HG02852 (cell line): Measurements from ENCODE around the gene SLC2A2.

Experiments
- ATAC-seq: cut with Tn5 transposase; IDR thresholded peaks from one replicate; pipeline ENCODE4 v1.9.1; 2021; ENCODE audit warnings: mild to moderate bottlenecking, moderate library complexity; ENCODE audit not compliant: unreplicated experiment

The SLC2A2 gene

DNA sequence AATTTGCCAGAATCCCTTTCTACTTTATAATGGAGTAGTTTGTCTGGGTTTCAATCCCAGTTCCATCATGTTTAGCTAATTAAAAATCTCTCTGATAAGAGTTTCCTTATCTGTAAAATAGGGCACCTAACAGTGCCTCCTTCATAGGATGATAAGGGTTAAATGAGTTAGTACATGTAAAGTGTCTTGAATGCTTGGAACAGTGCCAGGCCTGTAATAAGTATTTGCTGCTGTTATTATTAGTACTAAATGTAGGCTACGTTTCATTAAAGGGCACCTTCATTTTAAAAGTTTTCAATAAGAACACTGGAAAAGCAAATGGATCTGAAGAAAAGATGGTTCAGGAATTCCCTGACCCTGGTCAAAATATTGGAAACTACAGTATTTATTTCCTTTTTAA lies 11.8 kb upstream of the SLC2A2 start:
- no peak for ATAC-seq

DNA sequence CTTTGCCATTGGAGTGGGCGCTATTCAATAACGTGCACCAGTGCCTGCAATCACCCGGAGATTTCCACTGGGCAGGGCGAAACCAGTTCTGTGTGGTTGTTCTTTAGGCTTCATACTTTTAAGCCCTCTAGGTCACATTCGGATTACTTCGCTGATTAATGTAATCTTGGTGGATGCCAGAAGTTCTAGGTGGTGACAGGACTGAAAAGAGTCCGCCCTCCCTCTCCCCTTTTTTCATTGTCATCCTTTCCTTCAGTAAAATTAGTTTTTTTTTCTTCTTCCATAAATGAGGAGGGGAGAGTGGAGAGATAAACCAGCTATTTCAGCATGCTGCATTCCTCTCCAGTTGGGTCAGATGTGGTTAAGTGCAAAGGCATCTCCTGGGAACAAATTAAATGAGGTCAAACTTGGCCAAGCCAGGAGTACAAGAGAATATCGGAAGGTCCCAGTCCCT lies 2.3 kb upstream of the SLC2A2 start:
- no peak for ATAC-seq

DNA sequence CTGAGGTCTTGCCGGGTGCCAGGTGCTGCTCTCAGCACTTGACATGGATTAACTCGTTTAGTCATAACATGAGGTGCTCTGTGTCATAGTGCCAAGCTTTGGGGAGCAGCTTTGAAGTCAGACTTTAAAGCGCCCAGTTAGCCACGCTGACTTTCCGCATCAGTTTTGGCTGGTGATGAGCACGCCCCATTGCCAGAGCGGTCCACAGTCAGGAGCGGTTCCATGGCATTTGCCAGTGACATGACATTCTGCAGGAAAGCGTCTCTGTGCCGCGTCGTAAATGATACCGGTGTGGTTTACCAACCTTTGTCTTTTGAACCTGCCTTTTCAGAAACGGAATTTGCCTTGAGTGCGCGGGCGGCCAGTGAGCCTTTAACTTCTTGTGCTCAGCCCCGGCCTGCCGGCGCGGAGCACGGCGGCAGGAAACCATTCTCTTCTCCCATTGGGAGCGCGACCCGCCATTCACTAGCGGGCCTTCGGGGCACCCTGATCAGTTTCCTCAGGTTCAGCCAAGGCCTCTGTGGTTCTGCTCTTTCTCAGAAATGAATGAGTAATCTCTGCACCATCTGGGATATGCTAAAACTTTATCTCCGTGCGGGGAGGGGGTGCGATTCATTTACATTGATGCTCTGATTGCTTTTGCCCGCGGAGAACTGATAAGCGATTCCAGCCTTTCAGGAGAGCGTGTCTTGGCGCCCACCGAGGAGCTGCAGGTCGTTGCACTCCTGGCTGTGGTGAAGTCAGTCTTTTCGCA lies 1.7 kb upstream of the SLC2A2 start:
- no peak for ATAC-seq

DNA sequence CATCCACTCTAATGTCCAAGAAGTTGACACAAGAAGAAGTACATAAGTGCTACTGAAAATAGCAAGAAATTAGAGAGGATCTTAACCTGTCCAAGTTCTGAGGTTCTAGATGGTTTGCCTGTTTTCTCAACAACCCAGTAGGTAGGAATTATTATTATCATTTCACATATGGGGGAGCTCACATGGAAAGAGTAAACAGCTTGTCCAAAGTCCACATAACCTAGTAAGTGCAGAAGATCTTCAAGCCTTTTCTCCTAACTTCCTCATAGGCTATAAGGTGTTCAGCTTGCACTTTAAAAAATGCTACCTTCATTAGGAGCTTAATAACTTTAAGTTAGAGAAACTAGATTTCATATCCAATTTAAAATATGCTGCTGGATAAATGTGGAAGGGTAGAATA lies 3.0 kb downstream of the SLC2A2 start:
- no peak for ATAC-seq

DNA sequence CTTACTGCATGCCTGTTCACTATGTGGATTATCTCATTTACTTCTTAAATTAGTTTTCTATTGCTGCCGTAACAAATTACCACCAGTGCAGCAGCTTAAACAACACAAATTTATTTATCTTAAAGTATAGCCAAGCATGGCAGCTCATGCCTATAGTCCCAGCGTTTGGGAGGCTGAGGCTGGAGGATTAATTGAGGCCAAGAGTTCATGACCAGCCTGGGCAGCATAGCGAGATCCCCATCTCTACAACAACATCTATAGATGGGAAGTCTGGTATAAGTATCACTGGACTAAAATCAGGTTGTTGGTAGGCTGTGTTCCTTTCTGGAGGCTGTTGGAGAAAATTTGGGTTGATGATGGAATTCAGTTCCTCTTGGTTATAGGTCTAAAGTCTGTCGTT lies 5.1 kb downstream of the SLC2A2 start:
- no peak for ATAC-seq

DNA sequence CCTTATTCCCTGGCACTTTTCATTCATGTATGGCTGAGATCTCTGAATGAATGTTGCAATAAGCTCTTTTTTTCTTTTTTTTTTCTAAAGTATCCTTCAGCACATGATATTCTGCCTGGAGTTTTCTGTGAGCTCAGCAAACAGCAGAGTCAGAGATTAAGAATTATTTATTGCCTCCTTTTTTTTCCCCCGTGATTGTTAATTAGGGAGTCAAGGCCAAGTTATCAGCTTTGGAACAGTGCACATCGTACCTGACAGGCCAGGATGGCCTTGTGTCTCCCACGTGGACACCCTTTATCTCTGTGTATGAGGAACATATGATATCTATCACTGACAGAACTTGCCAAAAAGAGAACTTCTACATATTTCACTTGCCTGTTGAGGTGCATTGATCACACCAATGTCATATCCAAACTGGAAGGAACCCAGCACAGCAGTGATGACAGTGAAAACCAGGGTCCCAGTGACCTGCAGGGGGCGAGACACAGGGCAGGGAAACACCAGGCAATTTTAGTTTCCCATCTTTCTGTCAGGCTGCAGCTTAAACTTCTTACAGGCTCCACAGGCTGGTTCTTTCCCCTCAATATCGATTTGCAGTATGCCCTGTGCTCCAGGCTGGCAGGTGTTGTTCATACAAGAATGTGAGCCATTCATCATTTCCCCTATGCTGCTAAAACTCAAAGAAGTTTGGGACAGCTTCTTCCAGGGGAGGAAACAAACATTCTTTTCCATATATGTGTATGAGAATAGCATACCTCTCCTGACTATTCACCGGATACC lies 8.2 kb downstream of the SLC2A2 start:
- ATAC-seq: no peak

DNA sequence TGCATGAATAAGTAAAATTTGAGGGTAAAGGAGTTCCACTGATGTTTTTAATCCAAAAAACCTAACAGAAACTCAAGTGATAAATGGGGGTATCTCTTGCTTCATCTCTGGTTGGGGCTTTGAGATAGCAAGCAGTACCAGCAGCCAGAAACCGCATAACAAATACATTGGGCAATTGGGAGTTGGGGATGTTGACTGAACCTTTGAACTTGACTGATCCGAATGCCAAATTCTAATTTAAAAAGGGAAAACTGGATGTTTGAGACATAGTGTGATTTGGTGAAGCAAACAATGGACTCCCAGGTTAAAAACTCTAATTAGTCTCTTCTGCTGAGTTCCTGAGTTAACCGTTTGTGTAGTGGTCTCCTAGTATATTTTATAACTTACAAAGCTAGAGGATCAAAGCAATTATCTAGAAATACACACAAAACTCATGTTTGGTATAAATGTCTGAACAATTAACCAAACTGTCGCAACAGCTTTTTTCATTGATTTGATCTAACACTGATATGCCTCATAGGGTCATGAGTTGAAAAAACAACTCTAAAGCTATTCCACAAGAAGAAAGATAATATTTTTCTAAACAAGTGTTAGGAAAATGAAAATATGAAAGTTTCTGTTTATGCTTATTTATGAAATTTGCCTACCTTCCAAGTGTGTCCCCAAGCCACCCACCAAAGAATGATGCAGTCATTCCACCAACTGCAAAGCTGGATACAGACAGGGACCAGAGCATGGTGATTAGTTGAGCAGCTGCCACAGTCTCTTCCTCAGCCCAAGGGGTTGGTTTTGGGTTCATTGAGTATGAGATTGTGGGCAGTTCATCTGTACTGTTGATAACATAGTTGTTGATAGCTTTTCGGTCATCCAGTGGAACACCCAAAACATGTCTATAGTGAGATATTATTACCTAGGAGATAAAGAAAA lies 12.4 kb downstream of the SLC2A2 start:
- no peak for ATAC-seq

DNA sequence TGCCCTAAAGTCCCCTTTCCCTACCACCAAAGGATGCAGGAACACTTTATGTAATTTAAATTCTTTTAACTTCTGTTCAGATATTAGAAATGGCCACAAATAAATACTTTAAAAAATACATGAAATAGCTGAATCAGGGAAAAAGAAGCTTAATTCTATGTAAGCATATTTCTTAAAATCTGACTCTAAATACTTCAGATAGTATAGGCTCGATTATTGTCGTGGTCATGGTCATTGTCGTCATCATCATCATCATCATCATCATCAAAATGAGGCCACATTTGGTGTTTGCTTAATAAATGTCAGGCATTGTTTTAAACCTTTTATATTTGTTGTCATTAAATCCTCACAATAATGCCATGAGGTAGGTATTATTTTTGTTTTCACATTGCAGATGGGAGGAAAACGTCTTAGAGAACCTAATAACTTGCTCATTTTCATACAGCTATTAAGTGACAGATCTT lies 14.6 kb downstream of the SLC2A2 start:
- no peak for ATAC-seq

DNA sequence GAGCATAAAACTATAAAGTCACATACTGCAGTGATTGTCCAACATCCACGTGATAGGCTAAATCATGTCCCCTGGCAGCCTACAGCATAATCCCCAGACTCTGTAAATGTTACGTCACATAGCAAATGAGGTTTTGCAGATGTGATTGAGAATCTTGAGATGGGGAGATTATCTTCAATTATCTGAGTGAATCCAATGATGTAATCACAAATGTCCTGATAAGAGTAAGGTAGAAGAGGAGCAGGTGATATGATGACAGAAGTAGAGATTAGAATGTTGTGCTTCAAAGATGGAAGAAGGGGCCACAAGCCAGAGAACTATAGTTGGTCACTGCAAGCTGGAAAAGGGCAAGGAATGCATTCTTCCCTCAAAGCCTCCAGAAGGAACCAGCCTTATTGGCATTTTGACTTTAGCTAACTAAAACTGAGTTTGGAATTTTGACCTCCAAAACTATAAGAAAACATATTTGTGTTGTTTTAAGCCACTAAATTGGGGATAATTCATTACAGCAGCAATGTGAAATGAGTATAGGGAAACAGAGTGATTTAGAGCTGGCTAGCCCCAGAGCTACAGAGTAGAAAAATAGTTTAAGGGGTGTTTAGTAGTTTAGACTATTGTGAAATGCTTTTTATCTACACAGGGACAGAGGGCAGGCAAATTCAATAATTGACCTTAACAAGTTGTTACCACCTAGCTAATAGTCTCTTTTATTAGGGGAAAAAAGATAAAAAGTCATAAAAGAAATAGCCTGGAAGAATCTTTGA lies 15.2 kb downstream of the SLC2A2 start:
- no peak for ATAC-seq

DNA sequence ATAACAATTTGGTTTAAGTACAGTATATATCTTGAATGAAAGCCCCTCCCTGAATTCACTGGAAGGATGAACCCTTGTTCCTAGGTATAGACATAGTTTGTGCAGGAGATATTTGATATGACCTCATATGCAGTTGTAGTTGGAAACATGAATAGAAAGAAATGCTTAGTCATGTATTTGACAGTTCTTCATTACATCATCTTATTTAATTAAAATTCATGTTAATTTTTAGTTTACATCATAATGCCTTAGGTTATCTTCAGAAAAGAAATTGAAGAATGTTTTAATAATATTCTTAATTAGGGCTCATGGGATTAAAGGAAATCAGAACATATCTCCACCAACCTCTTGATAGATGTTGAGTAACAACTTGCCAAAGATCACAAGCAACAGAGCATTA lies 19.2 kb downstream of the SLC2A2 start:
- no peak for ATAC-seq

DNA sequence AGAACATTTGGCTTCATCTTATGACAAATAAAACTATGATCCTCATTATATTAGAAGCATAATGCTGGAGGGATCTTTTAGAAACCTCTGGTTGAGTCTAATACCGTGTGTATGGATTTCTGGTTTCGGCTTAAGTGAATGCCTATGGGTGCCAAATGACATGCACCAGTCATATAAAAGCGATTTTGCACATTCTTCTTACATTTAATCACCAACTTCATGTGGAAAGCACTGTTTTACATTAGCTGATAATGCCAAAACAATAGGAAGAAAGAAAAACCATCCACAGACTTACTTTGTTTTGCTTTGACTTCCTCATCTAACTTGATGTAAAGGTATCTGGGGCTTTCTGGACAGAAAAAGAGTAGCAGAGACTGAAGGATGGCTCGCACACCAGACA lies 20.9 kb downstream of the SLC2A2 start:
- ATAC-seq: no peak

DNA sequence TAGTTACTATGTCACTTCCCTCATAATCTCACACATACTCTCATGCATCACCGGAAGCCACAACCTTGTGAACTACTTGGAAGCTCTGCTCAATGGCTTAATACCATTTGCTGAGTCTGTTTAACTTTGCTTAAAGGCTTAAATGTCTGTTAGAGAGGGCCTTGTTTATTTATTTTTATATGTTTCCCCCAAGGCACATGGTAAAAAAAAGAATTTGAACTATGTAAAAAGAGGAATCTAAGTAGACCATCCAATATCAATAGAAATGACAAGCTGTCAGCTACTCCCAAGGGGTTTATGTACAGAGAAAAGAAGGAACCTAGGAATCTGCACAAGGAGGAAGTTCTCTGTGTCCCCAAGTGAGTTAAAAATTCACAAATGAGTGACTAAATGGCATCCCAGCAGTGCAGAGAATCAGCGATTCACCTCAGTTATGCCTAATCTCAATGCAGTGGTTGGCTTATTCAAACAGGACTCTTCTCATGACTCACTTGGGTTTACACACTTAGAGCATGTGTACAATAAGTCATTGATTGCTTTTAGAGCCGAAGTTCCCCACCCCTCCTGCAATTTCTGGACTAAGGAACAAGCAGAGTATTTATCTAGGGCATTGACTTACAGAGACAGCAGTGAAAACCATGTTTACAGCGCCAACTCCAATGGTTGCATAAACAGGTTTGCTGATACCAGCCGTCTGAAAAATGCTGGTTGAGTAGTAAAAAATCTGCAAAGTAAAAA lies 24.4 kb downstream of the SLC2A2 start:
- no peak for ATAC-seq

DNA sequence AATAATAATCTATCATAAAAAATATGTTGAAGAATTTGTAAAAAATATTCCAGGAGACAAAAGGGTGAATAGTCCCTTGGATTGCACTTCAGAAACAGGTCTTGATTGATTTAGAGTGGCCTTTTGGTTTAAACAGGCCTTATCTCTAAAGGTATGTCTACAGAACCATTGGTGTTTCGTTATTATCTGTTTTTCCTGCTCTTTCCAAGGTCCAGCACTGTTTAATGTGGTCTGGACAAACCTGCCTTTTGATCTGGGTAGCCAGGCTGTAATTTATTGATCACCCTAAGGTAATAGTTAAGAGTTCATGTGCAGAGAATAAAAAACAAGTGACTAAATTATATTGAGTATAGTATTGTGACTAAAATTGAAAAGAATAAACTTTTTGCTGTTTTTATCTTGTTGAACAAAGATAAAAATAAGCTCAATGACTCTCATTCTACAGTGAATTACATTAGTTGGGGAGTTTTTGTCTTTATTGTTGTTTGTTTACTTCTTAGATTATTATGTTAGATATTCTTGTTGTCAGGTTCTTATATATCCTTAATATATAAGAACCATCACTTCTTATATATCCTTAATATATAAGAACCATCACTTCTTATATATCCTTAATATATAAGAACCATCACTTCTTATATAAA lies 25.1 kb downstream of the SLC2A2 start:
- ATAC-seq: no peak

DNA sequence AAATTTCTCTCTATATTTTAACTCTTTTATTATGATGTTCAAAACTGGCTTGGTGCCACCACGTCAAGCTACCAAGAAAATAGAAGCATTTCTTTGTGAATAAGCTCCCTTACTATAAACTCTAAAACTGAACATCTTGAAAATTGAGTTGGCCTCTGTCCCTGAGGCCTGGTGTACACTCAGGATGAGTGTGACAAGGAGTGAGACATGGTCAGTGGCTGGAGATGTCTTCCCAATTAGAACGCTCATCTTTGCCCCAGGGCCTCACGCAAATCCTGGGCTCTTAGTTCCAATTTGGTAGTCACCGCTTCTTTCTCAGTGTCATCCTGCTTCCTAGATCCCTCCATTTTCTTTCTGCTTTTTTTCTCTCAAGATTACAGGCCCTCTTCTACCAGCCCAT lies 26.2 kb downstream of the SLC2A2 start:
- no peak for ATAC-seq

DNA sequence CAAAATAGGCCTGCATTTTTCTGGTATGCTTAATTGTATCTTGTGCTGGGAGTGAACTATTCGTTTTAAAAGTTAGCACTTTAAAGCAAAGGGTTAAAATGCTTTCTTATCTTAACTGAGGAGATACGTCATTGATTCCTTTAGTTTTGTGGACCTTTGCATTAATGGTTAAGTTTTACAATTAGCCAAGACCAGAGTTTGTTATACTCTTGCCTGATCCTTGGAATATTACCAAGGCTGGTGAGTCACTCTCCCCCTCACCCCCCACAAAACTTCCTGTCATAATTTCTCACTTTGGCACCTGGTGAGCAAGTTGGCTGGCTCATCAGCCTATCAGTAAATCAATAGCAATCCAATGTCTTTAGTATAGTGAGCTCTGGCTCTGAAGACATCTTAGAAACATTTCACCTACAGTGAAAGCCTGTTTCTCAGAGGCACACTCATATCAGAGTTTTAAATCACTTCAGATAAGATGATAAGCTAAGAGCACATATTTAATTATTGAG lies 26.7 kb downstream of the SLC2A2 start:
- ATAC-seq: no peak

DNA sequence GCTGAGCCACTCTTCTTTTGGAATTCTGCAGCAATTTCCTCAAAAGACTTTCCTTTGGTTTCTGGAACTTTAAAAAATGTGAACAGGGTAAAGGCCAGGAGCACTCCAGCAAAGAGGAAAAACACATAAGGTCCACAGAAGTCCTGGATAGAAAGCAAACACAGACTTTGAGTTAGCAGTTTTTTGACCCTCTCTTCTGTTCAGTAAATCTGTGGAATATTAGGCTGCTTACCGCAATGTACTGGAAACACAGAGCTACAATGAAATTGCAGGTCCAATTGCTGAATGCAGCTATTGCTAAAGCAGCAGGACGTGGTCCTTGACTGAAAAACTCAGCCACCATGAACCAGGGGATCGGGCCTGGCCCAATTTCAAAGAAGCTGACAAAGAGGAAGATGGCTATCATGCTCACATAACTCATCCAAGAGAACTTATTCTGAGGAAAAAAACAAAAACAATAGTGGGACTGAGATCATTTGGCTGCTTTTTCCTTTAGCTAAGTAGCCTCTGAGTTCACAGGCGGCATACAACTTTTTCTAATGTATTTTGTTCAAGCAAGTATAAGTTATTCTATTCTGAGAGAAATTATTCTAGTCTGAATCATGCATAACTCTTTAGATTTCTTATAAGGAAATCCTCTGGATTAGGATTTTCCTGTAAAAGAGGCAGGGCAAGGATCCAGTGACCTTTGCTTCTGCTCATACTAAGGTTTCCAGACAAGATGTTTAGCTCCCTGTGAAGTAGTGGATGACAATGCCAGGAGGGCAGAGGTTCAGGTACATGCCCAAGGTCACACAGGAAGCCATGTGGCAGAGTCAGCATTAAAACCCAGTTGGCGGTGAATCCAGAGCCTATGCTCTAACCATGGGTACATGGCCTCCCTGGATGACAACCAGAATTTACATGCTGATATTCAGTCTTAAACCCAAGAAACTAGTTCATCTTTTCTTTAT lies 28.3 kb downstream of the SLC2A2 start:
- ATAC-seq: no peak

DNA sequence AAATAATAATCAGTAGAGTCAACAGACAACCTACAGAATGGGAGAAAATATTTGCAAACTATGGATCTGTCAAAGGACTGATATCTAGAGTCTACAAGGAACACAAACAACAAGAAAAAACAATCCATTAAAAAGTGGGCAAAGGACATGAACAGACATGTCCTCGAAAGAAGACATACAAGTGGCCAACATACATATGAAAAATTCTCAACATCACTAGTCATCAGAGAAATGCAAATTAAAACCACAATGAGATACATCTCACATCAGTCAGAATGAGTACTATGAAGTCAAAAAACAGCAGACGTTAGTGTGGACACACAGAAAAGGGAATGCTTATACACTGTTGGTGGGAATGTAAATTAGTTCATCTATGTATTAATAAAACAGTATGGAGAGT lies 33.7 kb downstream of the SLC2A2 start:
- ATAC-seq: no peak

DNA sequence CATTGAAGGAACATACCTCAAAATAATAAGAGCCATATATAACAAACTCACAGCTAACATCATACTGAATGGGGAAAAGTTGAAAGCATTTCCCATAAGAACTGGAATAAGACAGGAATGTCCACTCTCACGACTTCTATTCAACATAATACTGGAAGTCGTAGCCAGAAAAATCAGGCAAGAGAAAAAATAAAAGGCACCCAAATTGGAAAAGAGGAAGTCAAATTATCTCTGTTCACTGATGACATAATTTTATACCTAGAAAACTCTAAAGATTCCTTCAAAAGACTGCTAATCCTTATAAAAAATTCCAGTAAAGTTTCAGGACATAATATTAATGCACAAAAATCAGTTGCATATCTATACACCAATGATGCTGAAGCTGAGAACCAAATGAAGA lies 34.9 kb downstream of the SLC2A2 start:
- no peak for ATAC-seq
